Mesenchymal stem cell (in vitro differentiated cells and primary cell): ENCODE data around the gene IFNG-AS1.

Experiments
- DNase-seq: peaks from one replicate; pipeline ENCODE4 v3.0.0-alpha.2; 2013
- H2AFZ ChIP-seq: one replicate; pipeline ENCODE4 v1.6.1; 2013; ENCODE audit warnings: low read depth, mild to moderate bottlenecking, control low read depth, inconsistent platforms, low read length, moderate library complexity
- H2AK5ac ChIP-seq: 2 replicates; pipeline ENCODE4 v1.6.1; 2013; ENCODE audit warnings: low read length, moderate library complexity, mild to moderate bottlenecking, inconsistent platforms; ENCODE audit not compliant: severe bottlenecking
- H2BK120ac ChIP-seq: one replicate; pipeline ENCODE4 v1.6.1; 2013; ENCODE audit warnings: low read depth, mild to moderate bottlenecking, inconsistent platforms, low read length, moderate library complexity
- H2BK12ac ChIP-seq, 2 experiments: one replicate each; pipeline ENCODE4 v1.6.1; 2013; ENCODE audit warnings: inconsistent platforms in 2 of 2, low read length in 2 of 2, mild to moderate bottlenecking in 2 of 2, moderate library complexity in 2 of 2, control low read depth in 1 of 2
- H2BK15ac ChIP-seq: one replicate; pipeline ENCODE4 v1.6.1; 2013; ENCODE audit warnings: mild to moderate bottlenecking, low read depth, inconsistent platforms; ENCODE audit not compliant: poor library complexity, severe bottlenecking
- H2BK5ac ChIP-seq: 2 replicates; pipeline ENCODE4 v1.6.1; 2013; ENCODE audit warnings: low read depth, mild to moderate bottlenecking, low read length, control low read depth, inconsistent platforms; ENCODE audit not compliant: poor library complexity, severe bottlenecking
- H3K14ac ChIP-seq, 2 experiments: one replicate each; pipeline ENCODE4 v1.6.1; 2013; ENCODE audit warnings: inconsistent platforms in 2 of 2, low read length in 2 of 2, control low read depth in 1 of 2, mild to moderate bottlenecking in 1 of 2, moderate library complexity in 1 of 2
- H3K18ac ChIP-seq, 2 experiments: one replicate each; pipeline ENCODE4 v1.6.1; 2013; ENCODE audit warnings: inconsistent platforms in 2 of 2, low read length in 2 of 2, control low read depth in 1 of 2, low read depth in 1 of 2, mild to moderate bottlenecking in 1 of 2
- H3K23ac ChIP-seq, 2 experiments: one replicate each; pipeline ENCODE4 v1.6.1; 2013; ENCODE audit warnings: inconsistent platforms in 2 of 2, low read length in 2 of 2, mild to moderate bottlenecking in 2 of 2, moderate library complexity in 2 of 2, control low read depth in 1 of 2
- H3K27ac ChIP-seq: 2 replicates; pipeline ENCODE4 v1.5.1; 2013; ENCODE audit warnings: mild to moderate bottlenecking, moderate library complexity, low read length, control low read depth, inconsistent platforms; ENCODE audit not compliant: poor library complexity, severe bottlenecking
- H3K27me3 ChIP-seq, 2 experiments: 2 replicates each; pipeline versions ENCODE4 v1.6.1 to v1.7.0; 2013; ENCODE audit warnings: low read length in 2 of 2, mild to moderate bottlenecking in 2 of 2, moderate library complexity in 2 of 2, control low read depth in 1 of 2, inconsistent platforms in 1 of 2; ENCODE audit not compliant: control insufficient read depth in 1 of 2, insufficient read depth in 1 of 2
- H3K36me3 ChIP-seq, 2 experiments: 2 replicates each; pipeline versions ENCODE4 v1.6.1 to v1.7.0; 2013; ENCODE audit warnings: low read length in 2 of 2, control low read depth in 1 of 2, inconsistent platforms in 1 of 2, low read depth in 1 of 2, mild to moderate bottlenecking in 1 of 2; ENCODE audit not compliant: insufficient read depth in 2 of 2, control insufficient read depth in 1 of 2
- H3K4ac ChIP-seq, 2 experiments: one replicate each; pipeline ENCODE4 v1.6.1; 2013; ENCODE audit warnings: inconsistent platforms in 2 of 2, low read length in 2 of 2, mild to moderate bottlenecking in 2 of 2, moderate library complexity in 2 of 2, control low read depth in 1 of 2, low read depth in 1 of 2
- H3K4me1 ChIP-seq: 2 replicates; pipeline ENCODE4 v1.6.1; 2013; ENCODE audit warnings: low read depth, low read length, control low read depth; ENCODE audit not compliant: control insufficient read depth, insufficient read depth
- H3K4me2 ChIP-seq: 2 replicates; pipeline ENCODE4 v1.6.1; 2013; ENCODE audit warnings: low read length, mild to moderate bottlenecking, inconsistent platforms; ENCODE audit not compliant: poor library complexity, severe bottlenecking
- H3K4me3 ChIP-seq, 2 experiments: 2 replicates each; pipeline versions ENCODE4 v1.5.1 to v1.7.0; 2013; ENCODE audit warnings: low read length in 2 of 2, mild to moderate bottlenecking in 2 of 2, control low read depth in 1 of 2, low read depth in 1 of 2; ENCODE audit not compliant: insufficient read depth in 1 of 2
- H3K79me1 ChIP-seq: replicated peaks from 2 replicates; pipeline ENCODE4 v1.6.1; 2013; ENCODE audit warnings: mild to moderate bottlenecking, control low read depth, low read length, inconsistent platforms; ENCODE audit not compliant: poor library complexity, severe bottlenecking
- H3K9ac ChIP-seq: 2 replicates; pipeline ENCODE4 v1.7.0; 2013; ENCODE audit warnings: mild to moderate bottlenecking, low read length, moderate library complexity
- H3K9me3 ChIP-seq: 2 replicates; pipeline ENCODE4 v1.7.0; 2013; ENCODE audit warnings: mild to moderate bottlenecking, low read length; ENCODE audit not compliant: control insufficient read depth
- H4K8ac ChIP-seq: one replicate; pipeline ENCODE4 v1.6.1; 2013; ENCODE audit warnings: inconsistent platforms, mild to moderate bottlenecking, low read length, moderate library complexity
- H4K91ac ChIP-seq: one replicate; pipeline ENCODE4 v1.6.1; 2013; ENCODE audit warnings: mild to moderate bottlenecking, low read length, inconsistent platforms
- WGBS: methylation state at CpG from one replicate; pipeline ENCODE4 v1.1.7; 2013; ENCODE audit warnings: mixed read lengths; 5-methylcytosine and 5-hydroxymethylcytosine counted together

Gene IFNG-AS1

GRCh38 chr12:68043435-68043834 is 54.2 kb downstream of the IFNG-AS1 start:
- H3K79me1 ChIP-seq, result no peaks in the 10 kb centered on the region
- no peak overlapping the region for H2BK15ac ChIP-seq
- H3K23ac ChIP-seq, result no peak overlapping the region
- WGBS, result 88% methylated on average over 1 of the region's 1 CpG
- no peak overlapping the region for H2BK120ac ChIP-seq
- no peak overlapping the region for H2BK5ac ChIP-seq
- no peak overlapping the region for H3K4ac ChIP-seq
- H4K91ac ChIP-seq, result no peak overlapping the region
- no peak overlapping the region for H3K14ac ChIP-seq
- no peak overlapping the region for H2AK5ac ChIP-seq
- H3K27ac ChIP-seq, result peak overlapping the region; percentile 66
- H3K9ac ChIP-seq, result no peak overlapping the region
- H2AFZ ChIP-seq, result no peak overlapping the region
- H2BK12ac ChIP-seq, result no peak overlapping the region
- H3K9me3 ChIP-seq, result no peaks in the 10 kb centered on the region
- H3K4me2 ChIP-seq, result no peak overlapping the region
- no peak for DNase-seq
- peaks cover 9% of the 10 kb centered on the region for H3K4me1 ChIP-seq
- no peak overlapping the region for H3K4me3 ChIP-seq
- H3K27me3 ChIP-seq, result no peaks in the 10 kb centered on the region
- no peak overlapping the region for H4K8ac ChIP-seq
- no peaks in the 10 kb centered on the region for H3K36me3 ChIP-seq
- H3K18ac ChIP-seq, result no peak overlapping the region

DNA sequence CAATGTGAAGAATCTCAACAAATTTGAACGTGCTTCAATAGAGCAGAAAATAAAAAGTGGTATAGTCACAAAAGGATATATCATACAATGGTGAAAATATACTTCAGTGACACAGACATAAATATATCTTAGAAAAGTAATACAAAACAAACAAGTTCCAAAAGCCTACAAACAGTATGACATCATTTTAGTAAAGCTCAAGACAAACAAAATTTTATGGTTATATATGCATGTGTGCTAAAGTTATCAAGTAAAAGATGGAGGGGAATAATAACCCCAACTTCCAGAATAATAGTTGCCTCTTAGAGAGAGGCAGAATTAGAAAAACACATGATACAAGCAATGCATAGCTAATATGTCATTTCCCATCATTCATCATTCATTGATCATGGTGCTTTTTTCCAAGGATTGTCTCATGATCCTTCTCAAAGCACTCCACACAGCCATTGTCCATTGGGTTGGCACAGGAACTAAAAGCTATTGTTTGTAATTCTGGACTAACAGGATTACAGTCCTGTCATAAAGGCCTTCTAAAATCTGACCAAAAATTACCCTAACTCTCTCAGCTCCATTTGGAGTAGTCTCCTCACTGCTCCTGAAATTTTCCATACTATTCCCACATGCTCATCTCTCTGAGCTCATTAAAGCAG is 59.5 kb downstream of the IFNG-AS1 start:
- Histone ChIP-seq H3K23ac (no peak overlapping the region), H3K4ac (no peak overlapping the region)

DNA sequence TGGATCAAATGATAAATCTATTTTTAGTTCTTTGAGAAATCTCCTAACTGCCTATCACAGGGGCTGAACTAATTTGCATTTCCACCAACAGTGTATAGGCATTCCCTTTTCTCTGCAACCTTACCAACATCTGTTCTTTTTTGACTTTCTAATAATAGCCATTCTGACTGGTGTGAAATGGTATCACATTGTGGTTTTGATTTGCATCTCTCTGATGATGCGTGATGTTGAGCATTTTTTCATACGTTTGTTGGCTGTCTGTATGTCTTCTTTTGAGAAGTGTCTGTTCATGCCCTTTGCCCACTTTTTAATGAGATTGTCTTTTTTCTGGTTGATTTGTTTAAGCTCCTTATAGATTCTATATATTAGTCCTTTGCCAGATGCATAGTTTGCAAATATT is 67.1 kb downstream of the IFNG-AS1 start:
- Histone ChIP-seq H3K4me1 (no peaks in the 10 kb centered on the region), H3K4me2 (no peak overlapping the region), H4K91ac (no peak overlapping the region), H2BK120ac (no peak overlapping the region), H2BK5ac (no peak overlapping the region), H2BK15ac (no peak overlapping the region), H3K27ac (no peak overlapping the region), H2AK5ac (no peak overlapping the region), H3K18ac (no peak overlapping the region), H2AFZ (no peak overlapping the region), H4K8ac (no peak overlapping the region), H3K9ac (no peak overlapping the region), H3K79me1 (no peaks in the 10 kb centered on the region), H3K36me3 (no peaks in the 10 kb centered on the region), H3K4ac (no peak overlapping the region), H3K9me3 (peaks cover 8% of the 10 kb centered on the region), H3K14ac (no peak overlapping the region), H3K27me3 (peaks cover 0 to 10% of the 10 kb centered on the region in 2 experiments), H3K4me3 (no peak overlapping the region), H3K23ac (no peak overlapping the region), H2BK12ac (no peak overlapping the region)
- DNase-seq, result no peak
- 51% methylated on average over 2 of the region's 2 CpGs for WGBS

More for the DNA sequence above, 59.5 kb downstream of the IFNG-AS1 start:
- H3K9ac ChIP-seq, result no peak overlapping the region
- no peak overlapping the region for H3K14ac ChIP-seq
- H4K8ac ChIP-seq, result no peak overlapping the region
- H3K4me1 ChIP-seq, result no peaks in the 10 kb centered on the region
- no peak overlapping the region for H2BK15ac ChIP-seq
- H4K91ac ChIP-seq, result no peak overlapping the region
- H2AFZ ChIP-seq, result no peak overlapping the region
- H3K9me3 ChIP-seq, result no peaks in the 10 kb centered on the region
- no peak overlapping the region for H2BK5ac ChIP-seq
- no peak overlapping the region for H3K18ac ChIP-seq
- H3K4me2 ChIP-seq, result no peak overlapping the region
- no peaks in the 10 kb centered on the region for H3K36me3 ChIP-seq
- H2AK5ac ChIP-seq, result no peak overlapping the region
- DNase-seq, result no peak
- peaks cover 0 to 14% of the 10 kb centered on the region in 2 experiments for H3K27me3 ChIP-seq
- H3K4me3 ChIP-seq, result no peak overlapping the region
- H3K27ac ChIP-seq, result no peak overlapping the region
- 80% methylated on average over 1 of the region's 1 CpG for WGBS
- no peak overlapping the region for H2BK120ac ChIP-seq
- no peaks in the 10 kb centered on the region for H3K79me1 ChIP-seq
- no peak overlapping the region for H2BK12ac ChIP-seq

GRCh38 chr12:68063900-68064590 is 74.8 kb downstream of the IFNG-AS1 start:
- WGBS, result 58% methylated on average over 5 of the region's 6 CpGs

More at GRCh38 chr12:68063900-68064590, 74.8 kb downstream of the IFNG-AS1 start:
- H3K9ac ChIP-seq, result no peak overlapping the region
- H3K23ac ChIP-seq, result no peak overlapping the region
- H3K27ac ChIP-seq, result no peak overlapping the region
- H2AFZ ChIP-seq, result no peak overlapping the region
- DNase-seq, result no peak
- no peak overlapping the region for H4K91ac ChIP-seq
- no peak overlapping the region for H2BK15ac ChIP-seq
- H2BK5ac ChIP-seq, result no peak overlapping the region
- H4K8ac ChIP-seq, result no peak overlapping the region
- no peak overlapping the region for H3K4me3 ChIP-seq
- no peaks in the 10 kb centered on the region for H3K36me3 ChIP-seq
- peaks cover 0 to 7% of the 10 kb centered on the region in 2 experiments for H3K27me3 ChIP-seq
- H3K4me2 ChIP-seq, result no peak overlapping the region
- H2BK12ac ChIP-seq, result no peak overlapping the region
- peaks cover 24% of the 10 kb centered on the region for H3K9me3 ChIP-seq
- H3K4me1 ChIP-seq, result no peaks in the 10 kb centered on the region
- H2AK5ac ChIP-seq, result no peak overlapping the region
- H3K18ac ChIP-seq, result no peak overlapping the region
- no peak overlapping the region for H3K14ac ChIP-seq
- H2BK120ac ChIP-seq, result no peak overlapping the region
- H3K79me1 ChIP-seq, result no peaks in the 10 kb centered on the region
- no peak overlapping the region for H3K4ac ChIP-seq
